Transverse colon (tissue), 4 donors: ENCODE measurements around the gene AGPAT4. TPM values are rescaled to one million over a fixed set of nuclear protein-coding genes. Genes with fewer than 3 reads are reported as not detected.

ENCODE experiments used
- DNase-seq: peaks from one replicate; pipeline ENCODE4 v3.0.0-alpha.2; 2019
- H3K27ac ChIP-seq, 4 donors: fragments of 200-600 bp; sonication (generic); 2 replicates each; pipeline ENCODE4 v1.5.1; 2016 to 2018; ENCODE audit warnings: inconsistent platforms in 4 of 4
- H3K27me3 ChIP-seq: fragments of 200-600 bp; sonication (generic); 2 replicates; pipeline ENCODE4 v1.5.1; 2017; ENCODE audit warnings: inconsistent platforms
- H3K36me3 ChIP-seq, 4 donors: fragments of 200-600 bp; sonication (generic); 2 replicates each; pipeline ENCODE4 v1.5.1; 2017 to 2019; ENCODE audit warnings: inconsistent platforms in 4 of 4
- H3K4me1 ChIP-seq, 4 donors: fragments of 200-600 bp; sonication (generic); 2 replicates each; pipeline ENCODE4 v1.5.1; 2017 to 2020; ENCODE audit warnings: inconsistent platforms in 4 of 4
- H3K4me3 ChIP-seq, 4 donors: fragments of 200-600 bp; sonication (generic); 1 replicate in 1 of 4; 2 replicates in 3 of 4; pipeline versions ENCODE4 v1.5.1 to v1.6.1; 2017 to 2019; ENCODE audit warnings: inconsistent platforms in 4 of 4
- H3K9me3 ChIP-seq, 2 donors: fragments of 200-600 bp; sonication (generic); 2 replicates each; pipeline ENCODE4 v1.5.1; 2017 to 2019; ENCODE audit warnings: inconsistent platforms in 2 of 2
- CTCF ChIP-seq, 5 experiments: fragments of 200-600 bp in 3 of 5; fragments of 450-650 bp in 2 of 5; sonication (generic) in 3 of 5; IDR thresholded peaks; 1 replicate in 2 of 5; 2 replicates in 3 of 5; pipeline ENCODE4 v1.5.1; 2016 to 2017; ENCODE audit warnings: antibody characterized with exemption in 5 of 5, inconsistent platforms in 3 of 5, mild to moderate bottlenecking in 2 of 5, moderate library complexity in 1 of 5
- EP300 ChIP-seq: sonication (generic); formaldehyde crosslinking; IDR thresholded peaks from one replicate; pipeline ENCODE4 v1.6.1; 2017; ENCODE audit warnings: antibody characterized with exemption, low read depth
- POLR2A ChIP-seq: fragments of 450-650 bp; IDR thresholded peaks from one replicate; pipeline ENCODE4 v1.6.1; 2016; ENCODE audit warnings: antibody characterized with exemption, mild to moderate bottlenecking, moderate library complexity
- POLR2AphosphoS5 ChIP-seq, 3 donors: sonication (generic); formaldehyde crosslinking; IDR thresholded peaks; one replicate each; pipeline ENCODE4 v1.6.1; 2016; ENCODE audit warnings: antibody characterized with exemption in 3 of 3
- WGBS, 2 donors: methylation state at CpG; one replicate each; pipeline ENCODE4 v1.1.5; 2018; ENCODE audit warnings: low coverage in 1 of 2; 5-methylcytosine and 5-hydroxymethylcytosine counted together
- in situ Hi-C, 4 donors: fragments of 200-750 bp; cut with MboI; loops; one replicate each; pipeline versions ENCODE4 v1.15.0 to v1.15.1; 2017; ENCODE audit warnings: low sequenced_read_pairs in 3 of 4, low pct_ligation_motif_present in 1 of 4, low pct_unique_long_range_greater_than_20kb in 1 of 4
- intact Hi-C: fragments of 100-400 bp; cut with DNase I; formaldehyde crosslinking; loops from one replicate; pipeline ENCODE4 v1.15.1; 2023; ENCODE audit warnings: low total_unique reads
- total RNA-seq, 4 donors: library from RNA; depleted of rRNA; stranded (reverse); fragments of >200 nt; gene quantifications; one replicate each; pipeline ENCODE4 v1.1.0, GENCODE V29; 2016

Gene AGPAT4
- total RNA-seq, 4 donors from 2014 or later, result 2.2 to 6.4 (median 4.4) TPM

GRCh38 chr6:161303628-161304340, 29.9 kb upstream of the AGPAT4 start:
- H3K27ac ChIP-seq, result no peak overlapping the region
- no peak for DNase-seq
- intact Hi-C loops (no loop called here), in situ Hi-C loops (no loop called here)
- H3K27me3 ChIP-seq, result no peaks in the 10 kb centered on the region
- 91% methylated on average over 16 of the region's 16 CpGs; no CpG with 5 or more reads in 1 of the 2 donors for WGBS, 2 donors
- no peak overlapping the region for H3K4me3 ChIP-seq
- no peaks in the 10 kb centered on the region for H3K4me1 ChIP-seq
- no peaks in the 10 kb centered on the region for H3K9me3 ChIP-seq
- H3K36me3 ChIP-seq, result no peaks in the 10 kb centered on the region
- no peak for TF ChIP-seq EP300

- no peaks in the 10 kb centered on the region for H3K27me3 ChIP-seq
- no peaks in the 10 kb centered on the region for H3K4me1 ChIP-seq
- intact Hi-C loops (no loop called here), in situ Hi-C loops (no loop called here)
- no peak for DNase-seq
- no peaks in the 10 kb centered on the region for H3K9me3 ChIP-seq
- H3K4me3 ChIP-seq, result no peak overlapping the region
- H3K36me3 ChIP-seq, result no peaks in the 10 kb centered on the region
- WGBS, 2 donors, result 77 to 79% methylated on average over 4 to 6 of the region's 6 CpGs
- H3K27ac ChIP-seq, result no peak overlapping the region
- no peak for TF ChIP-seq POLR2AphosphoS5 (IDR thresholded peaks at IDR 0.05)
- no peak for TF ChIP-seq POLR2A
- no peak for TF ChIP-seq EP300
- no peak for TF ChIP-seq CTCF (IDR thresholded peaks at IDR 0.05)
Measured at GRCh38 chr6:161302949-161303348, 29.1 kb upstream of the AGPAT4 start.

DNA sequence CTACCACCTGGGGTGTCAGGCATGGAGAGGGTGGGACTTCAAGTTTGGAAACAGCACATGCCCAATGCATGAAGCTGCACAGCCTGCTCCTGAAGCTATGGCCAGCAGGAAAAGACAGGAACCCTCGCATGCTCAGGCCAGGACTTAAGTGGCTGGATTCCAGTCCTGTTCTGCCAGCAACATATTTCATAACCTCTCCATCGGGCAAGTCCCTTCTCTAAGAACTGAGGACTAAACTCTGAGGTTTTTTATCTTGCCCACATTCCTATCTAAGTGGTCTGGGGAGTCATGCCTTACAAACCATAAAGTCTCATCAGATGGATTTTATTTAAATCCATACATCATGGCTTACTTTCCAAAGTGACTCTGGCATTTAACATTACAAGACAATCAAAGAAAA, 27.5 kb upstream of the AGPAT4 start:
- 53 to 80% methylated on average over 1 to 2 of the region's 2 CpGs for WGBS, 2 donors
- H3K4me3 ChIP-seq, result no peak overlapping the region
- no peaks in the 10 kb centered on the region for H3K36me3 ChIP-seq
- H3K4me1 ChIP-seq, result no peaks in the 10 kb centered on the region
- no peak for DNase-seq
- H3K27ac ChIP-seq, result no peak overlapping the region
- TF ChIP-seq POLR2A (no peak), POLR2AphosphoS5 (IDR thresholded peaks at IDR 0.05) (no peak), CTCF (IDR thresholded peaks at IDR 0.05) (no peak), EP300 (no peak)
- intact Hi-C loops (no loop called here), in situ Hi-C loops (no loop called here)
- no peaks in the 10 kb centered on the region for H3K27me3 ChIP-seq
- H3K9me3 ChIP-seq, result no peaks in the 10 kb centered on the region

DNA sequence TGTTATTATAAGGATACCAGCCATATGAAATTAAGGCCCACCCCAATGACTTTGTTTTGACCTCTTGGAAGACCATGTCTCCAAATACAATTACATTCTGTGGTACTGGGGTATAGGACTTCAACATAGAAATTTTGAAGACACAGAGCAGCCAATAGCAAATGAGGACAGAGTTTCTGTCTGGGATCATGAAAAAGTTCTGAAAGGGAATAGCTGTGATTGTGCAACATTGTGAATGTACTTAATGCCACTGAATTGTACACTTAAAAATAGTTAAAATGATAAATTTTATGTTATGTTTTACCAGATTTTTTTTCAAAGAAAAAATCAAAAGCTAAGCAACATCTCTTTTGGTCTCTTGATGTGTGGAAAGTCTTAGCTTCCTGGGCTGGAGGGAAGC, 27.0 kb upstream of the AGPAT4 start:
- in situ Hi-C loops, result no loop called here
- Histone ChIP-seq H3K9me3 (no peaks in the 10 kb centered on the region), H3K27me3 (no peaks in the 10 kb centered on the region), H3K4me3 (no peak overlapping the region), H3K27ac (no peak overlapping the region), H3K36me3 (no peaks in the 10 kb centered on the region), H3K4me1 (peaks cover 0 to 3% (median 0%) of the 10 kb centered on the region in 4 donors)
- intact Hi-C loops, result no loop called here
- DNase-seq, result no peak
- TF ChIP-seq POLR2AphosphoS5 (IDR thresholded peaks at IDR 0.05) (no peak), CTCF (IDR thresholded peaks at IDR 0.05) (no peak), POLR2A (no peak), EP300 (no peak)

DNA sequence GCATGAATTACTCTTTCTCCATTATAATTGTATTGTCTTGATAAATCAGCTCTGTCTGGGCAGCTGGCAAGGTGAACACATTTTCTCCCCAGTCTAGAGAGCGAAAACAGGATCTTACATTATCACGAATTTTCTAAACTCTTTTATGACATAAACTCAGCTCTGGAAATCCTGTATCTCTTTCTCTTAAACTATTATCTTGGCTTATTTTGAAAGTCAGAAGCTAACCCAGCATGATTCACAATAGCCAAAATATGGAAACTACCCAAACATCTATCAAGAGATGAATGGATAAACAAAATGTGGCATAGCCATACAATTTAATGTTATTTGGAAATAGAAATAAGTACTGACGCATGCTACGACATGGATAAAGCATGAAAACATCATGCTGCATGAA, 25.9 kb upstream of the AGPAT4 start:
- no peak overlapping the region for H3K27ac ChIP-seq
- H3K36me3 ChIP-seq, result no peaks in the 10 kb centered on the region
- WGBS, 2 donors, result 90 to 91% methylated on average over 4 of the region's 4 CpGs
- no peak for DNase-seq
- H3K4me3 ChIP-seq, result no peak overlapping the region
- no peaks in the 10 kb centered on the region for H3K27me3 ChIP-seq
- TF ChIP-seq CTCF (IDR thresholded peaks at IDR 0.05) (no peak), POLR2AphosphoS5 (IDR thresholded peaks at IDR 0.05) (no peak), EP300 (no peak), POLR2A (no peak)
- in situ Hi-C loops, result no loop called here
- no peaks in the 10 kb centered on the region for H3K9me3 ChIP-seq
- peaks cover 0 to 3% (median 0%) of the 10 kb centered on the region in 4 donors for H3K4me1 ChIP-seq
- intact Hi-C loops, result no loop called here
